NCI-H1105 (cell line): ENCODE results near the gene CNNM3.
"Not testable (repeated sequence)": the region's sequence is repeated elsewhere in the genome, so short reads cannot be mapped to it uniquely, and the experiment has no call there.

Experiments used
- DNase-seq: peaks from one replicate; lab custom pipeline; 2025; lab: John Stamatoyannopoulos, UW

Gene CNNM3

GRCh38 chr2:96798733-96799622 is 17.1 kb upstream of the CNNM3 start:
- DNase-seq: no peak

GRCh38 chr2:96799623-96799935 is 16.5 kb upstream of the CNNM3 start:
- DNase-seq: no peak

- DNase-seq: no peak
Measured at GRCh38 chr2:96800061-96801004, 15.7 kb upstream of the CNNM3 start.

- peak; percentile 24 for DNase-seq
Measured at GRCh38 chr2:96801005-96801785, 14.9 kb upstream of the CNNM3 start.

GRCh38 chr2:96801786-96802595 is 14.1 kb upstream of the CNNM3 start:
- DNase-seq: no peak

- DNase-seq: no peak
Measured at GRCh38 chr2:96802721-96803120, 13.3 kb upstream of the CNNM3 start.

- DNase-seq: no peak
Measured at GRCh38 chr2:96804986-96805385, 11.1 kb upstream of the CNNM3 start.

GRCh38 chr2:96805946-96806345 is 10.1 kb upstream of the CNNM3 start:
- not testable (repeated sequence) for DNase-seq

GRCh38 chr2:96806468-96807126 is 9.5 kb upstream of the CNNM3 start:
- DNase-seq: no peak

GRCh38 chr2:96807127-96807471 is 9.0 kb upstream of the CNNM3 start:
- DNase-seq: no peak

- no peak for DNase-seq
Measured at GRCh38 chr2:96808176-96808837, 7.8 kb upstream of the CNNM3 start.

- no peak for DNase-seq
Measured at GRCh38 chr2:96809216-96809882, 6.7 kb upstream of the CNNM3 start.

GRCh38 chr2:96809951-96810782 is 5.9 kb upstream of the CNNM3 start:
- no peak for DNase-seq

- no peak for DNase-seq
Measured at GRCh38 chr2:96810783-96811192, 5.3 kb upstream of the CNNM3 start.

- DNase-seq: no peak
Measured at GRCh38 chr2:96811917-96812316, 4.2 kb upstream of the CNNM3 start.

- no peak for DNase-seq
Measured at GRCh38 chr2:96813656-96814055, 2.4 kb upstream of the CNNM3 start.

- no peak for DNase-seq
Measured at GRCh38 chr2:96815326-96816126, 542 bp upstream of the CNNM3 start.
